Endodermal cell (in vitro differentiated cells): Measurements from ENCODE around the gene SLC9A8. TPM values are rescaled to one million over a fixed set of nuclear protein-coding genes. Genes with fewer than 3 reads are reported as not detected.

ENCODE experiments used
- DNase-seq: peaks from one replicate; pipeline ENCODE4 v3.0.0-alpha.2; 2017
- H3K27ac ChIP-seq: 2 replicates; pipeline ENCODE4 v1.5.1; 2013; ENCODE audit warnings: mild to moderate bottlenecking, low read depth, low read length, moderate library complexity
- H3K27me3 ChIP-seq: 2 replicates; pipeline ENCODE4 v1.6.1; 2013; ENCODE audit warnings: mild to moderate bottlenecking, low read length, moderate library complexity; ENCODE audit not compliant: insufficient read depth, control insufficient read depth, poor library complexity, severe bottlenecking
- H3K36me3 ChIP-seq: 2 replicates; pipeline ENCODE4 v1.7.0; 2013; ENCODE audit warnings: mild to moderate bottlenecking, low read length, moderate library complexity; ENCODE audit not compliant: control insufficient read depth, insufficient read depth
- H3K4me1 ChIP-seq: one replicate; pipeline ENCODE4 v1.7.0; 2013; ENCODE audit warnings: low read length; ENCODE audit not compliant: control insufficient read depth, insufficient read depth
- H3K4me3 ChIP-seq: 2 replicates; pipeline ENCODE4 v1.5.1; 2013; ENCODE audit warnings: mild to moderate bottlenecking, low read length, moderate library complexity
- H3K9ac ChIP-seq: 2 replicates; pipeline ENCODE4 v1.6.1; 2013; ENCODE audit warnings: mild to moderate bottlenecking, low read length, moderate library complexity; ENCODE audit not compliant: poor library complexity, severe bottlenecking; ENCODE audit errors: extremely low read depth
- H3K9me3 ChIP-seq: 2 replicates; pipeline ENCODE4 v1.6.1; 2013; ENCODE audit warnings: mild to moderate bottlenecking, low read length, moderate library complexity; ENCODE audit not compliant: control insufficient read depth
- H3K27ac Mint-ChIP-seq: 2 replicates; pipeline ENCODE4 v1.8.0; 2020; ENCODE audit warnings: mixed read lengths
- H3K27me3 Mint-ChIP-seq: 2 replicates; pipeline ENCODE4 v1.8.0; 2021; ENCODE audit warnings: mild to moderate bottlenecking, mixed read lengths; ENCODE audit not compliant: insufficient read depth
- H3K36me3 Mint-ChIP-seq: 2 replicates; pipeline ENCODE4 v1.8.0; 2020; ENCODE audit warnings: low read depth, mixed read lengths
- H3K4me1 Mint-ChIP-seq: 2 replicates; pipeline ENCODE4 v1.8.0; 2020; ENCODE audit warnings: mixed read lengths
- H3K4me3 Mint-ChIP-seq: 2 replicates; pipeline ENCODE4 v1.8.0; 2020; ENCODE audit warnings: mild to moderate bottlenecking, moderate library complexity, mixed read lengths
- H3K9me3 Mint-ChIP-seq: 2 replicates; pipeline ENCODE4 v1.8.0; 2020; ENCODE audit warnings: mild to moderate bottlenecking, mixed read lengths
- CTCF ChIP-seq: fragments of 200-600 bp; sonication (generic); conservative IDR thresholded peaks from 2 replicates; pipeline ENCODE4 v1.5.0; 2021; ENCODE audit warnings: antibody characterized with exemption, mild to moderate bottlenecking
- WGBS, 2 experiments: methylation state at CpG; one replicate each; pipeline versions ENCODE4 v1.1.5 to v1.1.7; 2013; ENCODE audit warnings: missing lambda C conversion rate in 2 of 2, mixed read lengths in 1 of 2; ENCODE audit not compliant: insufficient coverage in 1 of 2, insufficient read length in 1 of 2; 5-methylcytosine and 5-hydroxymethylcytosine counted together
- total RNA-seq, 2 donors: library from RNA; stranded (reverse); fragmentation: NEBNext Ultra II Directional in 1 of 2; extraction: Animal tissue kit (Norgen Biotek cat#: 25700) in 1 of 2; gene quantifications; 2 replicates in 1 of 2; 3 replicates in 1 of 2; pipeline ENCODE4 v1.2.1, GENCODE V29; 2021

SLC9A8 gene
- total RNA-seq, 2 donors from 2014 or later: 8.6 to 10.3 TPM

GRCh38 chr20:49938173-49939163, 125.8 kb downstream of the SLC9A8 start:
- Mint-ChIP-seq H3K36me3 (peaks cover 26% of the 10 kb centered on the region), H3K4me1 (peaks cover 34% of the 10 kb centered on the region), H3K4me3 (peak overlapping the region; percentile 88), H3K27me3 (no peaks in the 10 kb centered on the region), H3K9me3 (no peaks in the 10 kb centered on the region), H3K27ac (peak overlapping the region; percentile 36)
- H3K36me3 ChIP-seq: peaks cover 32% of the 10 kb centered on the region
- no peak for DNase-seq
- no peak for TF ChIP-seq CTCF
- H3K9ac ChIP-seq: no peak overlapping the region
- H3K9me3 ChIP-seq: no peaks in the 10 kb centered on the region
- H3K4me1 ChIP-seq: peaks cover 18% of the 10 kb centered on the region
- no peaks in the 10 kb centered on the region for H3K27me3 ChIP-seq
- WGBS, 2 experiments: 85 to 87% methylated on average over 10 to 12 of the region's 12 CpGs
- H3K4me3 ChIP-seq: peak overlapping the region; percentile 100
- H3K27ac ChIP-seq: no peak overlapping the region

GRCh38 chr20:49941456-49941855, 128.8 kb downstream of the SLC9A8 start:
- Mint-ChIP-seq H3K9me3 (no peaks in the 10 kb centered on the region), H3K36me3 (peaks cover 52% of the 10 kb centered on the region), H3K4me3 (no peak overlapping the region), H3K4me1 (peaks cover 34% of the 10 kb centered on the region), H3K27ac (peak overlapping the region; percentile 84), H3K27me3 (no peaks in the 10 kb centered on the region)
- no peak overlapping the region for H3K9ac ChIP-seq
- TF ChIP-seq CTCF: no peak
- H3K36me3 ChIP-seq: peaks cover 59% of the 10 kb centered on the region
- H3K4me3 ChIP-seq: no peak overlapping the region
- H3K4me1 ChIP-seq: peaks cover 18% of the 10 kb centered on the region
- H3K9me3 ChIP-seq: no peaks in the 10 kb centered on the region
- WGBS, 2 experiments: 95 to 98% methylated on average over 15 of the region's 15 CpGs
- H3K27me3 ChIP-seq: no peaks in the 10 kb centered on the region
- no peak for DNase-seq
- no peak overlapping the region for H3K27ac ChIP-seq

Other genes starting within 250 kb of the SLC9A8 start
- 10 to 100 TPM; 14.1 to 20.9 TPM for gene PTGIS, start 244.7 kb upstream of the SLC9A8 start, total RNA-seq
- gene B4GALT5, start 99.0 kb upstream of the SLC9A8 start, total RNA-seq: 10 to 100 TPM; 57.0 to 58.8 TPM
- gene SPATA2, start 102.7 kb downstream of the SLC9A8 start, total RNA-seq: 10 to 100 TPM in 1 of 2 donors, 1 to 10 TPM in 1; 8.6 to 10.4 TPM
- 10 to 100 TPM; 48.8 to 52.5 TPM for gene RNF114, start 123.6 kb downstream of the SLC9A8 start, total RNA-seq
- gene SNAI1, start 170.2 kb downstream of the SLC9A8 start, total RNA-seq: 10 to 100 TPM; 10.6 to 13.1 TPM